ENCODE results near the gene NEURL1B. TPM values are rescaled to one million over a fixed set of nuclear protein-coding genes. Genes with fewer than 3 reads are reported as not detected.

NEURL1B gene
- total RNA-seq, 2 donors from 2014 or later: 4.9 to 6.3 TPM

GRCh38 chr5:172730981-172731679 lies 90.1 kb downstream of the NEURL1B start:
- Histone ChIP-seq H3K27me3 (ENCODE audit: control insufficient read depth, insufficient read depth, low read length, poor library complexity, severe bottlenecking) (peaks cover 23% of the 10 kb centered on the region), H3K4me3 (ENCODE audit: low read length) (no peak overlapping the region), H3K9ac (ENCODE audit: extremely low read depth, low read length, poor library complexity, severe bottlenecking) (no peak overlapping the region), H3K4me1 (ENCODE audit: control insufficient read depth, insufficient read depth, low read length) (peaks cover 7% of the 10 kb centered on the region), H3K36me3 (ENCODE audit: control insufficient read depth, insufficient read depth, low read length) (no peaks in the 10 kb centered on the region), H3K9me3 (ENCODE audit: control insufficient read depth, low read length) (no peaks in the 10 kb centered on the region), H3K27ac (ENCODE audit: low read depth, low read length) (no peak overlapping the region)
- TF ChIP-seq CTCF (conservative IDR thresholded peaks at IDR 0.05): no peak
- H3K27me3 Mint-ChIP-seq (ENCODE audit: insufficient read depth): peaks cover 44% of the 10 kb centered on the region
- peaks cover 12% of the 10 kb centered on the region for H3K4me1 Mint-ChIP-seq
- no peak overlapping the region for H3K27ac Mint-ChIP-seq
- H3K36me3 Mint-ChIP-seq (ENCODE audit: low read depth): no peaks in the 10 kb centered on the region
- no peaks in the 10 kb centered on the region for H3K9me3 Mint-ChIP-seq
- H3K4me3 Mint-ChIP-seq: no peak overlapping the region
- DNase-seq: peak; percentile 86
- WGBS, 2 experiments (ENCODE audit: insufficient coverage in 1 of 2, insufficient read length in 1 of 2): 81 to 87% methylated on average over 12 to 16 of the region's 16 CpGs

- no peak overlapping the region for H3K9ac ChIP-seq (ENCODE audit: extremely low read depth, low read length, poor library complexity, severe bottlenecking)
These were observed 90.6 kb downstream of the NEURL1B start for GRCh38 chr5:172731680-172732074.

GRCh38 chr5:172732201-172732865 lies 91.3 kb downstream of the NEURL1B start:
- Histone ChIP-seq H3K27me3 (ENCODE audit: control insufficient read depth, insufficient read depth, low read length, poor library complexity, severe bottlenecking) (peaks cover 13% of the 10 kb centered on the region), H3K4me1 (ENCODE audit: control insufficient read depth, insufficient read depth, low read length) (peaks cover 7% of the 10 kb centered on the region), H3K4me3 (ENCODE audit: low read length) (no peak overlapping the region), H3K27ac (ENCODE audit: low read depth, low read length) (no peak overlapping the region), H3K9ac (ENCODE audit: extremely low read depth, low read length, poor library complexity, severe bottlenecking) (no peak overlapping the region), H3K36me3 (ENCODE audit: control insufficient read depth, insufficient read depth, low read length) (no peaks in the 10 kb centered on the region), H3K9me3 (ENCODE audit: control insufficient read depth, low read length) (no peaks in the 10 kb centered on the region)
- WGBS, 2 experiments (ENCODE audit: insufficient coverage in 1 of 2, insufficient read length in 1 of 2): 88 to 90% methylated on average over 5 to 14 of the region's 14 CpGs
- DNase-seq: no peak
- Mint-ChIP-seq H3K9me3 (no peaks in the 10 kb centered on the region), H3K4me3 (no peak overlapping the region), H3K36me3 (ENCODE audit: low read depth) (no peaks in the 10 kb centered on the region), H3K27me3 (ENCODE audit: insufficient read depth) (peaks cover 39% of the 10 kb centered on the region), H3K27ac (no peak overlapping the region), H3K4me1 (peaks cover 12% of the 10 kb centered on the region)
- no peak for TF ChIP-seq CTCF (conservative IDR thresholded peaks at IDR 0.05)

More at GRCh38 chr5:172731680-172732074, 90.6 kb downstream of the NEURL1B start:
- Mint-ChIP-seq H3K27ac (no peak overlapping the region), H3K9me3 (no peaks in the 10 kb centered on the region), H3K27me3 (ENCODE audit: insufficient read depth) (peaks cover 39% of the 10 kb centered on the region), H3K4me1 (peaks cover 12% of the 10 kb centered on the region), H3K36me3 (ENCODE audit: low read depth) (no peaks in the 10 kb centered on the region), H3K4me3 (no peak overlapping the region)
- peaks cover 18% of the 10 kb centered on the region for H3K27me3 ChIP-seq (ENCODE audit: control insufficient read depth, insufficient read depth, low read length, poor library complexity, severe bottlenecking)
- TF ChIP-seq CTCF (conservative IDR thresholded peaks at IDR 0.05): no peak
- H3K9me3 ChIP-seq (ENCODE audit: control insufficient read depth, low read length): no peaks in the 10 kb centered on the region
- H3K4me1 ChIP-seq (ENCODE audit: control insufficient read depth, insufficient read depth, low read length): peaks cover 7% of the 10 kb centered on the region
- WGBS, 2 experiments (ENCODE audit: insufficient coverage in 1 of 2, insufficient read length in 1 of 2): 91 to 97% methylated on average over 7 to 9 of the region's 9 CpGs
- H3K4me3 ChIP-seq (ENCODE audit: low read length): no peak overlapping the region
- H3K36me3 ChIP-seq (ENCODE audit: control insufficient read depth, insufficient read depth, low read length): no peaks in the 10 kb centered on the region
- DNase-seq: no peak
- H3K27ac ChIP-seq (ENCODE audit: low read depth, low read length): no peak overlapping the region

All from endodermal cell (in vitro differentiated cells).